Stimulated activated CD4-positive, alpha-beta T cell treated with anti-CD3 and anti-CD28 coated beads, Interleukin-12 subunit alpha, Interleukin-12 subunit beta, amount 100 ng/mL, for 4 hours (primary cell): ENCODE data around the gene SLC25A12.

ENCODE experiments used
- DNase-seq: peaks from one replicate; pipeline ENCODE4 v3.0.0-alpha.2; 2020

The SLC25A12 gene

DNA sequence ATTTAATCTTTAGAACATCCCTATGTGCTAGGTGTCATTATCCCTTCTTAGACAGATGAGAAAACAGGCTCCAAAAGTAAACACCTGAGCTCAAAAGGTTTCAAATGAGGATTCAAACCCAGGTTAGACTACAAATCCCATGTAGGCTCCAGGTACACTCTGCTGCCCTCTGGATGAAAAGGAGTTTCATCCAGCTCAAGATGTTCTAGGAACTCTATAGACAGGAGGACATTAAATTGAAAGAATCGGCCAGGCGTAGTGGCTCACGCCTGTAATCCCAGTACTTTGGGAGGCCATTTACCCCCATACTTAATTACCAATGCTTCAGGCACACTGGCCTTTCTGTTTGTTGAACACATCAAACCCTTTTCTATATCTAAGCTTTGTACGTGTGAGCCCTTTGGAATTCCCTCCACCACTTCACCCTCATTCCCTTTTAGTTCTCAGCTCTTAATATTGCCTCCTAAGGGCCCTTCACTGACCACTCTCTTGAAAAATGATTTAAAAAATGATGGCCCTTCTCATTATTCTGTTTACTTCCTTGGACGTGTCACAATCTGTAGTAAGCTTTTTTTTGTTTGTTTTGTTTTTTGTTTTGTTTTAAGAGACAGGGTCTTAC, 10.7 kb downstream of the SLC25A12 start:
- DNase-seq, result no peak

GRCh38 chr2:171882089-171882769, 11.8 kb downstream of the SLC25A12 start:
- DNase-seq, result no peak

GRCh38 chr2:171880774-171881173, 13.3 kb downstream of the SLC25A12 start:
- DNase-seq, result no peak

DNA sequence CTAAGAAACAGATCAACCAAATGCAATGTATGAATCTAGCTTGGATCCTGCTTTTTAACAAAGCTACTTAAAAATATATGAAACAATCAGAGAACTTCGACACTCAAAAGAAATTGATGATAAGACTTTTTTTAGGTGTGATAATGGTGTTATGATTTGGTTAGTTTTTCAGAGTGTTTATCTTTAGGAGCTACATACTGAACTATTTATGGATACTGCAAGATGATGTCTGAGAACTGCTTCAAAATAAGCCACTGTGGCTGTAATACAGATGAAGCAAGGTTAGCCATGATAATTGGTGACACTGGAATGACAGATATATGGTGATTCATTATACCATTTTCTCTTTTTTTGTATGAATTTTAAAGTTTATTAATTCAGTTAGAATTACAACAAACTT, 14.2 kb downstream of the SLC25A12 start:
- DNase-seq, result no peak

DNA sequence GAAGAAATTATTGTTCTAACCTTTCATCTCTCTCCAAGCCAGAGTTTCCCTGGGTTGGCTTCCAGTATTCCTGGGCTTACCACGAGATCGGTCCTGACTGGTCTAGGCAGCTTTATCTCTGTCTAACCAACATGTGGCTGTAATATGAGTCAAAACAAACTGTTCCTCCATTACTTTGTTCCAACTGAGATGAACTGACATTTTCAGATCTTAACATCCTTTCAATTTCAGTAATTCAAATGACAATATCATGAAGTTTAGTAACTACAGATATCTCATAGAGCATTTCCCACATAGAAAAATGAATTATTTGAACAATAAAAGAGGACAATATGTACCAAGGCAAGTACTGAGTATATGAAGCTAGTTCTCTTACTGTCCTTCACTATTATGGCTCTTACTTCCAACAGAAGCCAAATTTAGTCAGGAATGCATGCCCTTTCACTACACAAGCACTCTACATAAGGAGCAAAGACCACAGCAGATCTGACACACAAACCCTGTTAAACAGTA, 15.5 kb downstream of the SLC25A12 start:
- DNase-seq, result no peak

DNA sequence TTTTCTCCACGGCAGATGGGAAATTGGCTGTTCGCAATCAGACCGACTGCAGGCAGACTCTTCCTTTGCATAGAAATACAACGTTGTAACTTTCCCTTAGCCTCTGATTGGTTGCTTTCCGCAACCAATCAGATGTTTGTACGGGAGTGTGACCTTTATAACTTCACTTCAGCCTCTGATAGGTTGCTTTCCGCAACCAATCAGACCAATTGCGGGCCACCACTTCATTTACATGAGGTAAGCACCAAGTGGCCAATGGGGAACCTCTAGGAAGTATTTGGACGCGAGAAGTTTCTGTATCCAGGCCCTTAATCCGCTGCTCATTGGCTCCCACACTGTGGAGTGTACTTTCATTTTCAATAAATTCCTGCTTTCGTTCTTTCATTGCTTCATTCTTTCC, 19.1 kb downstream of the SLC25A12 start:
- DNase-seq, result no peak

- DNase-seq, result no peak
Observed at GRCh38 chr2:171874517-171874916, 19.5 kb downstream of the SLC25A12 start.

- DNase-seq, result no peak
Observed at GRCh38 chr2:171864357-171864985, 29.6 kb downstream of the SLC25A12 start.

- no peak for DNase-seq
Observed at GRCh38 chr2:171862501-171862900, 31.5 kb downstream of the SLC25A12 start.

GRCh38 chr2:171858397-171858958, 35.6 kb downstream of the SLC25A12 start:
- no peak for DNase-seq

DNA sequence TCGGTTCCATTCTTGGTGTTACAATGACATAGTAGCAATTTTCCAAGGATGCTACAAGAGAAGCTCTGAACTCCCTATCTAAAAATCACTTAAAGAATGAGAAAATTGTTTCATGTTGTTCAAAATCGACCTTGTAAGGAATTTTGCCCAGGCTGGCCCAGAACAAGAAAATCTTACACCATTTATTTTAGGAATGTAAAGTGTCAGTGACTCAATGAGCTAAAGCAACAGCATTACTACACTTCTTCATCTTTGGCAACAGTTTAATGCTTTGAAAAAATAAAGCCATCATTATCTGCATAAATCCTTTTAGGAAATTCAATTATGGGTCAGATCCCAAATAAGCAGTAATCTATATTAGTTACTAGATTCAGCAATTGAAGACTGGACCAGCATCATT, 38.6 kb downstream of the SLC25A12 start:
- no peak for DNase-seq

- DNase-seq, result no peak
Observed at GRCh38 chr2:171852366-171852888, 41.6 kb downstream of the SLC25A12 start.

GRCh38 chr2:171847627-171848026, 46.4 kb downstream of the SLC25A12 start:
- DNase-seq, result no peak

- DNase-seq, result no peak
Observed at GRCh38 chr2:171846894-171847293, 47.1 kb downstream of the SLC25A12 start.

DNA sequence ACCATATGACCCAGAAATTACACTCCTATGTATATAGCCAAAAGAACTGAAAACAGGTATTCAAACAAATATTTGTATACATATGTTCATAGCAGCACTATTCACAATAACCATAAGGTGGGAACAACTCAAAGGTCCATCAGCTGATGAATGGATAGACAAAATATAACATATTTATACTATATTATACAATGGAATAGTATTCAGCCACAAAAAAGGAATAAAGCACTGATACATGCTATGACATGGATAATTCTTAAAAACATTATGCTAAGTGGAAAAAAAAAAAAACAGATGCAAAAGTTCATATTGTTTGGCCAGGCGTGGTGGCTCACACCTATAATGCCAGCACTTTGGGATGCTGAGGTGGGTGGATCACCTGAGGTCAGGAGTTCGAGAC, 52.0 kb downstream of the SLC25A12 start:
- no peak for DNase-seq

- no peak for DNase-seq
Observed at GRCh38 chr2:171837736-171838135, 56.3 kb downstream of the SLC25A12 start.

GRCh38 chr2:171836146-171836910, 57.7 kb downstream of the SLC25A12 start:
- no peak for DNase-seq

DNA sequence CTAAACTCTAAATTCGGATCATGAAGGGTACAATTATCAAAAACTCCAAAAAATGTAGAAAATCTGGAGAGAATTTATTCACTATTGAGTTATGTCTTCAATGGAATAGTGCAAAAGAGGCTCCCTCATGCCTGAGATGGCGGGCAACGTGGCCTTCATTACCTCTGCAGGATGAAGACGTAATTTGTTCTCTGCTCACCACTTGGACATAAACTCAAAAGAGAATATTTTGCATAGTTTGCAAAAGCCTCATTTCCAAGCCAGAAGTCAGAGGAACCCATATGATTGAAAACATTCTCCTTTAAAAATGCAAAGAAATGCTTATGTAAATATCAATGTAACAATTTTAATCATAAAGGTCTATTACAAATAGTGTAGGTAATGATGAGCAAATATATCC, 58.7 kb downstream of the SLC25A12 start:
- no peak for DNase-seq

DNA sequence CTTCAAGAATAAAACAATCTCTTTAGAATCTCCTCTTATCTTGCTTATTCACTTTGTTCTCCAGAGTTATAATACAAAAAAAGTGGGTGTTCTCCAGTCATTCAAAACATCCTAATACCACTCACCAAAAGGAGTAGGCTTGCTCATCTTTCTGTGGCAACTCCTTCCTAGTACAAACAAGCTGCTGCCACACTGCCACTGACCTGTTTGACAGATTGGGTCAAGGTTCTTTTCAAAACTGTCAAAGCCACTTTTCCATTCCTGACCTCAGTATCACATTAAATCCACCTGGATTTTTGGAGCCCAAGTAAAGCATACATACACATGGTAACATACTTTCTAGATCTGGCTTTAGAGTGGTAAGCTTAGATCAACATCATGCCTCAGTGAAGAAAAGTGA, 59.8 kb downstream of the SLC25A12 start:
- no peak for DNase-seq

DNA sequence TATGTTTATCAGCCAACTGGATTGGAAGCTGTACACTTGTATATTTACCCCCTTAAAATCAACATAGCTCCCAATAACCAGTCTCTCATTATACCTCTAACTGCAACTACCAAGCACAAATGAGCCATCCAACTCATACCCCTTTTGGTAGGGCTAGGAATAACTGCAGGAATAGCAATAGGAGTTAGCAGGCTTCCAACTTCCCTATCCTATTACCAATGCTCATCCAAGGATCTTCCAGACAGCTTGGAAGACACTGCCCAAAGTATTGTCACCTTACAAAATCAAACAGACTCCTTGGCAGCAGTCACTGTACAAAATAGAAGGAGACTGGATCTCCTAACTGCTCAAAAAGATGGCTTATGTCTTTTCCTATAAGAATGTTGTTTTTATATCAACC, 61.6 kb downstream of the SLC25A12 start:
- DNase-seq, result no peak

- no peak for DNase-seq
Observed at GRCh38 chr2:171830039-171830438, 64.0 kb downstream of the SLC25A12 start.

DNA sequence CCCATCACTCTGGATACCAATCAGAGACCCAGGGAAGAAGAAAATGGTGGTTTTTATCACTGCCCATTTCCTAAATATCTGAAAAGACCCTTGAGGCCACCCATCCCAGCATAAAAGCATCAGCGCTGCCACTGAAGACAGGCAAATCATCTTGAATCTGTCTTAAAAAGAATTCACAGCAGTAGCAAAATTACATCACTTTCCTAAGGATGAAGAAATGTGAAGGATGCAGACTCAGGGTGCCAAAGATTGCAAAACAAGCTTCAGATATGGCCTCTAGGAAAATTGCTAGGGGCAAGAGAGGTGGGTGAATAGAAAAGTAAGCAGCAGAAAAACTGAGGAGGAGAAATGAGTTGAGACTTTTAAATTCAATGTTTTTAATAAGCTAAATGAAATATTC, 70.0 kb downstream of the SLC25A12 start:
- DNase-seq, result no peak
